ENCODE results near the gene ARMC3.

DNA sequence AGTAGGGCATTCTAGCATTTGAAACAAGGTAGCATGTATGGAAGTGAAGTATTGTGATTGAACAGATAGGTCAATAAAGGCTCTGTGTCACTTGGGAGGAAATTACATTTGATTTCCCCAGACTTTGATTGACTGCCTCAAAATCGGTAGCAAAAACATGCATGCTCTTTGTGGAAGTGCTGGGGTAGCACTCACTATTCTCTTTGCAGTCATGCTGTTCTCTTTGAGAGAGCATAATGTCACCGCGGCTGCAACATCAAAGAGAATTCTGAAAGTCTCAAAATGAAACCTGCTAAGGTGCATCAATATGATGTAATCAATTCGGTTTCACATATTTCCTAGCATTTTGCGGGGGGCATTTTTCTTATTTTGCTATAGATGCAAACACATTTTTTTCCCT is 64.2 kb downstream of the ARMC3 start:
- TF ChIP-seq, protein P1, sequence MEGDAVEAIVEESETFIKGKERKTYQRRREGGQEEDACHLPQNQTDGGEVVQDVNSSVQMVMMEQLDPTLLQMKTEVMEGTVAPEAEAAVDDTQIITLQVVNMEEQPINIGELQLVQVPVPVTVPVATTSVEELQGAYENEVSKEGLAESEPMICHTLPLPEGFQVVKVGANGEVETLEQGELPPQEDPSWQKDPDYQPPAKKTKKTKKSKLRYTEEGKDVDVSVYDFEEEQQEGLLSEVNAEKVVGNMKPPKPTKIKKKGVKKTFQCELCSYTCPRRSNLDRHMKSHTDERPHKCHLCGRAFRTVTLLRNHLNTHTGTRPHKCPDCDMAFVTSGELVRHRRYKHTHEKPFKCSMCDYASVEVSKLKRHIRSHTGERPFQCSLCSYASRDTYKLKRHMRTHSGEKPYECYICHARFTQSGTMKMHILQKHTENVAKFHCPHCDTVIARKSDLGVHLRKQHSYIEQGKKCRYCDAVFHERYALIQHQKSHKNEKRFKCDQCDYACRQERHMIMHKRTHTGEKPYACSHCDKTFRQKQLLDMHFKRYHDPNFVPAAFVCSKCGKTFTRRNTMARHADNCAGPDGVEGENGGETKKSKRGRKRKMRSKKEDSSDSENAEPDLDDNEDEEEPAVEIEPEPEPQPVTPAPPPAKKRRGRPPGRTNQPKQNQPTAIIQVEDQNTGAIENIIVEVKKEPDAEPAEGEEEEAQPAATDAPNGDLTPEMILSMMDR (IDR thresholded peaks at IDR 0.05) = no peak
- no peak for TF ChIP-seq ZFX (IDR thresholded peaks at IDR 0.05; ENCODE audit: borderline replicate concordance)

Data from 22Rv1 (cell line).